Endothelial cell of umbilical vein (primary cell): ENCODE measurements around the gene SIGLEC7.

Experiments used
- CTCF ChIP-seq, 2 donors: IDR thresholded peaks; 1 replicate in 1 of 2; 2 replicates in 1 of 2; pipeline ENCODE4 v1.5.1; 2011; ENCODE audit warnings: low read length in 2 of 2, mild to moderate bottlenecking in 2 of 2, moderate library complexity in 2 of 2, control low read depth in 1 of 2, inconsistent platforms in 1 of 2, low read depth in 1 of 2; ENCODE audit not compliant: insufficient read depth in 1 of 2; ENCODE audit errors: extremely low read depth in 1 of 2
- FOS ChIP-seq: IDR thresholded peaks from 2 replicates; pipeline ENCODE4 v1.6.1; 2011; ENCODE audit warnings: mild to moderate bottlenecking, low read length, moderate library complexity, borderline replicate concordance; ENCODE audit not compliant: insufficient read depth

- TF ChIP-seq CTCF (IDR thresholded peaks at IDR 0.05; ENCODE audit: extremely low read depth in 1 of 2, insufficient read depth in 1 of 2, low read depth in 1 of 2, low read length in 2 of 2) (no peak), FOS (no peak)
These were observed 40.8 kb upstream of the SIGLEC7 start for GRCh38 chr19:51101171-51101865.
